SU-DHL-6 (cell line): Measurements from ENCODE around the gene ALDH3A1.

Experiments used
- H2AFZ ChIP-seq: fragments of 200-600 bp; sonication (generic); 2 replicates; pipeline ENCODE4 v1.6.1; 2014; ENCODE audit warnings: low read depth, mild to moderate bottlenecking, moderate library complexity, mixed read lengths, antibody characterized with exemption, low read length; ENCODE audit not compliant: severe bottlenecking
- H3F3A ChIP-seq: fragments of 200-600 bp; shearing (Covaris generic); 2 replicates; pipeline ENCODE4 v1.6.0; 2016; ENCODE audit warnings: antibody characterized with exemption, mild to moderate bottlenecking; ENCODE audit not compliant: insufficient read depth
- H3K27ac ChIP-seq: fragments of 200-600 bp; sonication (generic); 2 replicates; pipeline ENCODE4 v1.5.1; 2016; ENCODE audit warnings: low read depth, mild to moderate bottlenecking, low read length, moderate library complexity, mixed read lengths
- H3K27me3 ChIP-seq: fragments of 200-600 bp; sonication (generic), shearing (Covaris generic); 2 replicates; pipeline ENCODE4 v1.6.0; 2014; ENCODE audit warnings: mild to moderate bottlenecking, low read length
- H3K36me3 ChIP-seq: fragments of 200-600 bp; sonication (generic); 2 replicates; pipeline ENCODE4 v1.6.1; 2014; ENCODE audit warnings: mild to moderate bottlenecking, low read length, mixed read lengths
- H3K4me2 ChIP-seq: fragments of 300-600, 200-600 bp; shearing (Covaris generic), sonication (generic); 2 replicates; pipeline ENCODE4 v1.6.0; 2014; ENCODE audit warnings: low read length, low read depth, mild to moderate bottlenecking; ENCODE audit not compliant: poor library complexity, severe bottlenecking
- H3K4me3 ChIP-seq: fragments of 200-600 bp; sonication (generic); 2 replicates; pipeline ENCODE4 v1.5.1; 2014; ENCODE audit warnings: antibody characterized with exemption, low read length, mild to moderate bottlenecking, mixed read lengths; ENCODE audit not compliant: insufficient read depth, poor library complexity, severe bottlenecking
- H3K79me2 ChIP-seq: fragments of 200-600 bp; sonication (generic); 2 replicates; pipeline ENCODE4 v1.6.1; 2014; ENCODE audit warnings: mild to moderate bottlenecking, low read length, moderate library complexity; ENCODE audit not compliant: insufficient read depth
- H3K9ac ChIP-seq: fragments of 200-600 bp; sonication (generic); 2 replicates; pipeline ENCODE4 v1.7.0; 2014; ENCODE audit warnings: mild to moderate bottlenecking, low read length
- H3K9me2 ChIP-seq: fragments of 200-600 bp; sonication (generic); replicated peaks from 2 replicates; pipeline ENCODE4 v1.6.1; 2014; ENCODE audit warnings: low read length; ENCODE audit not compliant: insufficient read depth
- H3K9me3 ChIP-seq: fragments of 200-600 bp; sonication (generic); 2 replicates; pipeline ENCODE4 v1.6.1; 2014; ENCODE audit warnings: low read length, mixed read lengths; ENCODE audit not compliant: insufficient read depth
- H4K20me1 ChIP-seq: fragments of 200-600 bp; sonication (generic); 2 replicates; pipeline ENCODE4 v1.6.1; 2014; ENCODE audit warnings: low read depth, mild to moderate bottlenecking, antibody characterized with exemption, low read length, moderate library complexity, mixed read lengths
- CTCF ChIP-seq: fragments of 200-600 bp; sonication (generic); IDR thresholded peaks from one replicate; pipeline ENCODE4 v1.5.1; 2017; ENCODE audit warnings: antibody characterized with exemption, mild to moderate bottlenecking, low read length, moderate library complexity; ENCODE audit not compliant: insufficient read depth, poor library complexity, severe bottlenecking
- EZH2phosphoT487 ChIP-seq: fragments of 200-600 bp; sonication (generic), shearing (Covaris generic); conservative IDR thresholded peaks from 2 replicates; pipeline ENCODE4 v1.6.1; 2018; ENCODE audit warnings: mild to moderate bottlenecking, antibody characterized with exemption, low read length, moderate library complexity, mixed read lengths

ALDH3A1 gene

DNA sequence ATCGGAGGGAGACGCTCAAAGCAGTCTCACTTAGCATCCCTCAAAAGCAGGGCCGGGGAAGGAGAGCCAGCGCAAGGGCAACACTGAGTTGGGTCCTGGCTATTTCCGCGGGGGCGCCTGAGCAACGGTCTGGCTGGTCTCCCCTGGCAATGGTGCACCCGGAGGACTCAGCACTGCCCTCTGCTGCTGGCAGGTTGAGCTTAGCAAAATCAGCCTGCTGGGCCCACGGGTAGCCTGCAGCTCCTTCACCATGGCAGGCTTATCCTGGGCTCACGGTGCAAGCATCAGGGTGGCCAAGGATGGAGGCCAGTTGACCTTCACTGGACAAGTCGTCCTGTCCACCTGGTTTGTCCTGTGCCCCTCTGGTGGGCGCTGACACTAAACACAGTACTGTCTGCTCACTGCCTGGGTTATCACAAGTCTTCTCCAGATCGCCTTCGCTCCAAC is 14.4 kb upstream of the ALDH3A1 start:
- no peaks in the 10 kb centered on the region for H3K79me2 ChIP-seq
- no peaks in the 10 kb centered on the region for H3K9me2 ChIP-seq
- no peaks in the 10 kb centered on the region for H3K27me3 ChIP-seq
- H3F3A ChIP-seq = no peaks in the 10 kb centered on the region
- no peak overlapping the region for H3K9ac ChIP-seq
- no peak overlapping the region for H3K27ac ChIP-seq
- H3K9me3 ChIP-seq = no peaks in the 10 kb centered on the region
- TF ChIP-seq EZH2phosphoT487 (no peak), CTCF (peak; percentile 57)
- no peak overlapping the region for H3K4me3 ChIP-seq
- no peaks in the 10 kb centered on the region for H4K20me1 ChIP-seq
- H2AFZ ChIP-seq = no peak overlapping the region
- H3K36me3 ChIP-seq = no peaks in the 10 kb centered on the region
- H3K4me2 ChIP-seq = no peak overlapping the region

- no peak overlapping the region for H3K9ac ChIP-seq
- no peak overlapping the region for H3K4me2 ChIP-seq
- TF ChIP-seq CTCF (no peak), EZH2phosphoT487 (no peak)
- H3K9me3 ChIP-seq = no peaks in the 10 kb centered on the region
- H3K9me2 ChIP-seq = no peaks in the 10 kb centered on the region
- no peaks in the 10 kb centered on the region for H3K36me3 ChIP-seq
- H3K79me2 ChIP-seq = no peaks in the 10 kb centered on the region
- no peak overlapping the region for H3K27ac ChIP-seq
- H3K4me3 ChIP-seq = no peak overlapping the region
- no peaks in the 10 kb centered on the region for H3K27me3 ChIP-seq
- no peak overlapping the region for H2AFZ ChIP-seq
- no peaks in the 10 kb centered on the region for H4K20me1 ChIP-seq
- H3F3A ChIP-seq = no peaks in the 10 kb centered on the region
Measured at GRCh38 chr17:19760746-19761145, 12.6 kb upstream of the ALDH3A1 start.

- no peaks in the 10 kb centered on the region for H3F3A ChIP-seq
- no peaks in the 10 kb centered on the region for H3K9me2 ChIP-seq
- TF ChIP-seq EZH2phosphoT487 (no peak), CTCF (no peak)
- no peak overlapping the region for H3K4me3 ChIP-seq
- H3K36me3 ChIP-seq = no peaks in the 10 kb centered on the region
- no peaks in the 10 kb centered on the region for H3K27me3 ChIP-seq
- H3K9ac ChIP-seq = no peak overlapping the region
- H4K20me1 ChIP-seq = no peaks in the 10 kb centered on the region
- no peak overlapping the region for H3K27ac ChIP-seq
- no peaks in the 10 kb centered on the region for H3K9me3 ChIP-seq
- no peak overlapping the region for H3K4me2 ChIP-seq
- no peak overlapping the region for H2AFZ ChIP-seq
- no peaks in the 10 kb centered on the region for H3K79me2 ChIP-seq
Measured at GRCh38 chr17:19759568-19760549, 11.8 kb upstream of the ALDH3A1 start.
